GM12891 (cell line): Measurements from ENCODE around the gene IL25.

Experiments
- DNase-seq: peaks from one replicate; pipeline ENCODE4 v3.0.0; 2011; ENCODE audit warnings: low spot score; ENCODE audit not compliant: insufficient read length
- FAIRE-seq: peaks from 2 replicates; lab custom pipeline; 2011; peaks lifted over from hg19 to GRCh38; lab: Jason Lieb, UNC
- PAX5 ChIP-seq: IDR thresholded peaks from 2 replicates; pipeline ENCODE4 v1.6.1; 2011; ENCODE audit warnings: low read length, moderate library complexity, mild to moderate bottlenecking; ENCODE audit not compliant: insufficient read depth, severe bottlenecking
- POLR2A ChIP-seq: IDR thresholded peaks from 2 replicates; pipeline ENCODE4 v1.6.1; 2011; ENCODE audit warnings: low read depth, low read length, control low read depth
- POLR2AphosphoS5 ChIP-seq: IDR thresholded peaks from 2 replicates; pipeline ENCODE4 v1.6.1; 2011; ENCODE audit warnings: low read depth, low read length, control low read depth
- POU2F2 ChIP-seq: IDR thresholded peaks from 2 replicates; pipeline ENCODE4 v1.6.1; 2011; ENCODE audit warnings: low read depth, mild to moderate bottlenecking, control low read depth, low read length, moderate library complexity
- SPI1 ChIP-seq: IDR thresholded peaks from 2 replicates; pipeline ENCODE4 v1.6.1; 2011; ENCODE audit warnings: low read depth, low read length, control low read depth
- TAF1 ChIP-seq: IDR thresholded peaks from 2 replicates; pipeline ENCODE4 v1.6.1; 2011; ENCODE audit warnings: low read depth, low read length, control low read depth

IL25 gene

GRCh38 chr14:23373041-23373440 lies 432 bp downstream of the IL25 start:
- FAIRE-seq (no peak), DNase-seq (no peak)
- TF ChIP-seq POU2F2 (no peak), TAF1 (no peak), PAX5 (no peak), POLR2A (no peak), SPI1 (no peak), POLR2AphosphoS5 (no peak)

- TF ChIP-seq SPI1 (no peak), POLR2AphosphoS5 (no peak), POU2F2 (no peak), PAX5 (no peak), TAF1 (no peak), POLR2A (no peak)
Measured at GRCh38 chr14:23375527-23376251, 3.1 kb downstream of the IL25 start.

DNA sequence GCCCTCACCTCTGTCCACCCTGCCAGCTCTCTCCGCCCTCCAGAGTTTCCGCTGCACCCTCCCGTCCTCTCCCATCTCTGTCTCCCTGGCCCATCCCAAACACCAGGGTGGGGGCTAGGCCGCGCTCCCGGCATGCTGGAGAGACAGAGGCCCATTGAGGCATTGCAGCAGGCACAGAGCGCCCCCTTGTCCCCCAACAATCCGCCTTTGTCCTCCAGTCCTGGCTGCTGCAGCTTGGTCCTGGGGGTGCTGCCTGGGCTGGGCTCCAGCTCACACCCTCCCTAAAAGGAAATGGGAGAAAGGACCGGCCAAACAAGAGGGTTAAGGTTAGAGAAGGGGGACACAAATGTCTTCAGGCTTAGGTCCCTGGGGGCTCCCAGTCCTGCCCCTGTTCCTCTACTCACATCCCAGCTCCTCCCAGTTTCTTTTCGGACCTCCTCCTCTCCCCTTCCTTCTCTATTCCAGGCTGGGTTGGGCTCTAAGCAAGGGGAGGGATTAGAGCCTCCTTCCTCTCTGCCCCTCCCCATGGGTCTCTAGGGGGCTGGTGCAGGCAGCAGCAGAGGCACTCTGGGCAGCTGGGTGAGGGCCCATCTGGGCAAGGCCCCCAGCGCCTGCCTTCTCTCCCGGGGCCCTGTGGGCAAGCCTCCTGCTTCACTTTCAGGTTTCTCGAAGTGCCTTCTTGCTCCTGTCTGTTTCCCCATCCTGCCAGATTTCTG lies 4.0 kb downstream of the IL25 start, which contains the start of gene CMTM5:
Gene CMTM5 (plus strand): TSS at position 565 of the 716 bp plus-strand sequence. CDS start 206 bp downstream, outside the sequence.
- FAIRE-seq: no peak
- DNase-seq: no peak
- TF ChIP-seq POLR2A: no peak
- TF ChIP-seq TAF1: no peak
- no peak for TF ChIP-seq POU2F2
- no peak for TF ChIP-seq SPI1
- TF ChIP-seq POLR2AphosphoS5: no peak
- no peak for TF ChIP-seq PAX5

More at GRCh38 chr14:23375527-23376251, 3.1 kb downstream of the IL25 start:
- DNase-seq (no peak), FAIRE-seq (no peak)

- DNase-seq: no peak
- TF ChIP-seq SPI1 (no peak), POLR2A (no peak), TAF1 (no peak), POU2F2 (no peak), POLR2AphosphoS5 (no peak), PAX5 (no peak)
- no peak for FAIRE-seq
Measured at GRCh38 chr14:23377198-23377550, 4.6 kb downstream of the IL25 start.

GRCh38 chr14:23377573-23378563 lies 5.3 kb downstream of the IL25 start:
- TF ChIP-seq SPI1: no peak
- no peak for TF ChIP-seq TAF1
- no peak for TF ChIP-seq POLR2A
- TF ChIP-seq PAX5: no peak
- no peak for TF ChIP-seq POLR2AphosphoS5
- TF ChIP-seq POU2F2: no peak
- FAIRE-seq (no peak), DNase-seq (no peak)

- DNase-seq (no peak), FAIRE-seq (no peak)
- no peak for TF ChIP-seq PAX5
- no peak for TF ChIP-seq POLR2A
- TF ChIP-seq POU2F2: no peak
- no peak for TF ChIP-seq TAF1
- no peak for TF ChIP-seq POLR2AphosphoS5
- no peak for TF ChIP-seq SPI1
Measured at GRCh38 chr14:23378612-23379220, 6.1 kb downstream of the IL25 start.

- no peak for TF ChIP-seq SPI1
- no peak for TF ChIP-seq POLR2AphosphoS5
- no peak for TF ChIP-seq POLR2A
- no peak for TF ChIP-seq POU2F2
- no peak for TF ChIP-seq PAX5
- DNase-seq (peak; percentile 84), FAIRE-seq (peak; percentile 70)
Measured at GRCh38 chr14:23379366-23380196, 7.0 kb downstream of the IL25 start.
